Measurements from ENCODE around the gene ZNF800. TPM values are rescaled to one million over a fixed set of nuclear protein-coding genes. Genes with fewer than 3 reads are reported as not detected.

The ZNF800 gene
- total RNA-seq, 1 donor from 2014 or later, result 25.4 TPM

DNA sequence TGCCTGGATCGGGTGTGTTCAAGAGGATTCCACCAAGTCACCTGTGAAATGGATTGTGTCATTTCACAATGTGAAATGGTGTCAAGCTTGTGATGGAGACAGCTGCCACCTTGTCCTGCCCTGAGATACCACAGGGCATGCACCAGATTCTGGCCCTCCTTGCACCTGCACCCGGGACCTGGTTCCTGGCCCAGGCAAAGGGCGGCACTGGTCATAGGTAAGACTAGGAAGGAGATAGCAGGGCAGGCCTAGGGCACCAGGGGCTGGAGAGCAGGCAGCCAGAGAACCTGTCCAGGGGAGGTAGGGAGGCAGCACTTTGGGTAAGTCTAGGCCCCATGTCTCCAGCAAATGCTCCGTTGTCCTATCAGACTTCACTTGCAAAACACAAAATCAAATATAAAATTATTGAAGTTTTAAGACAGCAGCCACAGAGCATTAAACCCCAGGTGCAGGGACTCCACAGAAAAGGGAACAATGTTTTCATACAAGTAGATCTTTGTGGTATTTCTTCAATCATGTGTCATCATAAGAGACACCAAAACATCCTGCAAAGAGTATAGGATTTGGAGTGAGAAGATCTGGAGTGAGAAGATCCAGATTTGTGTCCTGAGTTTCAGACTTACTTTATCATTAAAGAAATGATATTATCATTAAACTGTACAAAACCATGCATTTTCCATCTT, 22.7 kb upstream of the ZNF800 start:
- H3K9me3 Mint-ChIP-seq (ENCODE audit: unreplicated experiment), result no peaks in the 10 kb centered on the region
- no peaks in the 10 kb centered on the region for H3K4me1 Mint-ChIP-seq (ENCODE audit: low read depth, unreplicated experiment)
- no peak for DNase-seq
- H3K27me3 Mint-ChIP-seq (ENCODE audit: unreplicated experiment), result peaks cover 2% of the 10 kb centered on the region
- no peak overlapping the region for H3K27ac Mint-ChIP-seq (ENCODE audit: unreplicated experiment)
- H3K4me3 Mint-ChIP-seq (ENCODE audit: unreplicated experiment), result no peak overlapping the region
- no peaks in the 10 kb centered on the region for H3K36me3 Mint-ChIP-seq (ENCODE audit: unreplicated experiment)
- TF ChIP-seq, protein P1, sequence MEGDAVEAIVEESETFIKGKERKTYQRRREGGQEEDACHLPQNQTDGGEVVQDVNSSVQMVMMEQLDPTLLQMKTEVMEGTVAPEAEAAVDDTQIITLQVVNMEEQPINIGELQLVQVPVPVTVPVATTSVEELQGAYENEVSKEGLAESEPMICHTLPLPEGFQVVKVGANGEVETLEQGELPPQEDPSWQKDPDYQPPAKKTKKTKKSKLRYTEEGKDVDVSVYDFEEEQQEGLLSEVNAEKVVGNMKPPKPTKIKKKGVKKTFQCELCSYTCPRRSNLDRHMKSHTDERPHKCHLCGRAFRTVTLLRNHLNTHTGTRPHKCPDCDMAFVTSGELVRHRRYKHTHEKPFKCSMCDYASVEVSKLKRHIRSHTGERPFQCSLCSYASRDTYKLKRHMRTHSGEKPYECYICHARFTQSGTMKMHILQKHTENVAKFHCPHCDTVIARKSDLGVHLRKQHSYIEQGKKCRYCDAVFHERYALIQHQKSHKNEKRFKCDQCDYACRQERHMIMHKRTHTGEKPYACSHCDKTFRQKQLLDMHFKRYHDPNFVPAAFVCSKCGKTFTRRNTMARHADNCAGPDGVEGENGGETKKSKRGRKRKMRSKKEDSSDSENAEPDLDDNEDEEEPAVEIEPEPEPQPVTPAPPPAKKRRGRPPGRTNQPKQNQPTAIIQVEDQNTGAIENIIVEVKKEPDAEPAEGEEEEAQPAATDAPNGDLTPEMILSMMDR (IDR thresholded peaks at IDR 0.05; ENCODE audit: partially characterized antibody, unreplicated experiment), result no peak

DNA sequence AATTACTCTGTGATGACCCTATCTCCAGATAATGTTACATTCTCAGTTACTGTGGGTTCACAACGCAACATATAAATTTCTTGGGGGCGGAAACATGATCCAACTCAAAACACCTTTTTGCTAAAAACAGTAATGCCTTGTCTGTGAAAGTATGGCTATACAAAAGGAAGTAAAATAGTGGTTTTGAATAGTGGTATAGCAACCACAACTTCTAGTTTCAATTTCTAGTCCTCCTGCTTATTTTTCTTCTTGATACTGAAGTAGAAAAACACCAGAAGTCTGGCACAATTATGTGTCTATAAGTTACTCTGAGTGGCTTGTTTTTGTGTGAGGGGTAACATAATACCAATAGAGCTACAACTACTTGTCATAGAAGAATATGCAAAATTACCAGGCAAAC, 21.5 kb upstream of the ZNF800 start:
- Mint-ChIP-seq H3K27ac (ENCODE audit: unreplicated experiment) (no peak overlapping the region), H3K4me1 (ENCODE audit: low read depth, unreplicated experiment) (no peaks in the 10 kb centered on the region), H3K36me3 (ENCODE audit: unreplicated experiment) (no peaks in the 10 kb centered on the region), H3K9me3 (ENCODE audit: unreplicated experiment) (no peaks in the 10 kb centered on the region), H3K4me3 (ENCODE audit: unreplicated experiment) (no peak overlapping the region), H3K27me3 (ENCODE audit: unreplicated experiment) (peaks cover 2% of the 10 kb centered on the region)
- DNase-seq, result no peak
- TF ChIP-seq, protein P1 (IDR thresholded peaks at IDR 0.05; ENCODE audit: partially characterized antibody, unreplicated experiment), result no peak

DNA sequence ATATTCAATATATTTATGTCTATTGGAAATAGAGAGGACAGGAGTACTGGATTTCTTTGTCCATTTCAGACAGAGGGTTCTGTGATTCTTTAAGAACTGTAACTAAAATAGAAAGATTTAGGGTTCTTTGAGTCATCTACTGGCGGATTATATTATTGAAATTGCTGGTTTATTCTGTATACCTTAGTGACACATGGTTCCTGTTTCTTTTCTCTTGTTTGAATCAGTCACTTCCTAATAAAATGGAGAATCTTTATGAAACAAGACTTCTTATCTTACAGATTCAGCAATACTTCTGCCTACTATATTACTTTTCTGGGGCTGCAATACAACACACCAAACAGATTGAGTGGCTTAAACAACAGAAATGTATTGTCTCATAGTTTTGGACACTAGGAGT, 20.8 kb upstream of the ZNF800 start:
- H3K27me3 Mint-ChIP-seq (ENCODE audit: unreplicated experiment), result peaks cover 2% of the 10 kb centered on the region
- H3K9me3 Mint-ChIP-seq (ENCODE audit: unreplicated experiment), result peaks cover 4% of the 10 kb centered on the region
- no peaks in the 10 kb centered on the region for H3K36me3 Mint-ChIP-seq (ENCODE audit: unreplicated experiment)
- no peak for DNase-seq
- H3K4me1 Mint-ChIP-seq (ENCODE audit: low read depth, unreplicated experiment), result no peaks in the 10 kb centered on the region
- H3K4me3 Mint-ChIP-seq (ENCODE audit: unreplicated experiment), result no peak overlapping the region
- no peak overlapping the region for H3K27ac Mint-ChIP-seq (ENCODE audit: unreplicated experiment)
- TF ChIP-seq, protein P1 (IDR thresholded peaks at IDR 0.05; ENCODE audit: partially characterized antibody, unreplicated experiment), result no peak

DNA sequence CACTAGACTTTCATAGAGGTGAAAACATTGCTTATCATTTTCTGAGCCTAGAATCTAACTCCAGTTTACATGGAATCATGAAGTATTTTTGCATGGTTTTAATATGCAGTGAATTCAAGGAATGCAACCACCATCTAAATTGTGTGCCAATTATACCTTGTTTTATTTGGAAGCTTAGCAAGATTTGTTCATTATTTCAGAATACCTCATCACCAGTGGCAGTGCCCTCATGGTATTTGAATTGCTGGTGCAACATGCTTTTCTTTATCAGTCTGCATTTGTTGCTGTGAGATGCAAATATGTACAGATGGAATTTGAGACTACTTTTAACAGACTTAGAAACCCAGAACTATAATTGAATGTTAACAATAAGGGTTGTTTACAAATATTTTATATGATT, 18.7 kb upstream of the ZNF800 start:
- DNase-seq, result no peak
- Mint-ChIP-seq H3K4me3 (ENCODE audit: unreplicated experiment) (no peak overlapping the region), H3K4me1 (ENCODE audit: low read depth, unreplicated experiment) (no peaks in the 10 kb centered on the region), H3K27me3 (ENCODE audit: unreplicated experiment) (no peaks in the 10 kb centered on the region), H3K36me3 (ENCODE audit: unreplicated experiment) (no peaks in the 10 kb centered on the region), H3K27ac (ENCODE audit: unreplicated experiment) (no peak overlapping the region), H3K9me3 (ENCODE audit: unreplicated experiment) (peaks cover 4% of the 10 kb centered on the region)
- TF ChIP-seq, protein P1 (IDR thresholded peaks at IDR 0.05; ENCODE audit: partially characterized antibody, unreplicated experiment), result no peak

DNA sequence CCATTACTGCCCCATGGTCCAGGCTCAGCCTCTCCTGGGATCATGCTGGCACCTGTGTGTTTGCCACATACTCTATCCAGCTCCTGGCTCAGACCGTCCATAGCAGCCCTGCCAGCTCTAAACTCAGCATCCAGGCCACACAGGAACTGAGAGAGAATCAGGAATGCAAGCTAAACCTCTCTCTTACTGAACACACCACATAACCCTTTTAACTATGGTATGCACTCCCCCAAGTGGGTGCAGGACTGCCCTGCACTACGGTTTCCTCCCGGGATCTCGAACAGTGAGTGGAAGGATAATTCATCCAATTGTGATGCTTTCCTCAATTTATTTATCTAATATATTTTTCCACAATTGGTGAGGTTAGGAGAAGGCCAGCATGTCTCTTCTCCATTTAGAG, 17.1 kb upstream of the ZNF800 start:
- H3K27me3 Mint-ChIP-seq (ENCODE audit: unreplicated experiment), result no peaks in the 10 kb centered on the region
- no peaks in the 10 kb centered on the region for H3K4me1 Mint-ChIP-seq (ENCODE audit: low read depth, unreplicated experiment)
- no peak overlapping the region for H3K4me3 Mint-ChIP-seq (ENCODE audit: unreplicated experiment)
- DNase-seq, result no peak
- no peaks in the 10 kb centered on the region for H3K36me3 Mint-ChIP-seq (ENCODE audit: unreplicated experiment)
- H3K27ac Mint-ChIP-seq (ENCODE audit: unreplicated experiment), result no peak overlapping the region
- TF ChIP-seq, protein P1 (IDR thresholded peaks at IDR 0.05; ENCODE audit: partially characterized antibody, unreplicated experiment), result no peak
- peaks cover 4% of the 10 kb centered on the region for H3K9me3 Mint-ChIP-seq (ENCODE audit: unreplicated experiment)
